HepG2 (cell line): ENCODE measurements around the gene DHX32. TPM values are rescaled to one million over a fixed set of nuclear protein-coding genes. Genes with fewer than 3 reads are reported as not detected.

Experiments used
- ATF7 ChIP-seq, 2 experiments: fragments of 450-650 bp in 1 of 2; sonication (generic) in 1 of 2; formaldehyde crosslinking in 1 of 2; IDR thresholded peaks; 2 replicates each; pipeline versions ENCODE4 v1.4.0 to v1.6.1; 2016 to 2020; ENCODE audit warnings: antibody characterized with exemption in 1 of 2, mild to moderate bottlenecking in 1 of 2, missing genetic modification reagents in 1 of 2
- CHD2 ChIP-seq: IDR thresholded peaks from 2 replicates; pipeline ENCODE4 v1.6.1; 2011; ENCODE audit warnings: low read depth, low read length, improper control_type of control experiment
- CREM ChIP-seq, 2 experiments: sonication (generic) in 1 of 2; formaldehyde crosslinking in 1 of 2; IDR thresholded peaks; 2 replicates each; pipeline versions ENCODE4 v1.4.0 to v1.6.1; 2016 to 2020; ENCODE audit warnings: antibody characterized with exemption in 1 of 2, mild to moderate bottlenecking in 1 of 2, missing genetic modification reagents in 1 of 2
- FOXO1 ChIP-seq: sonication (generic); formaldehyde crosslinking; IDR thresholded peaks from 2 replicates; pipeline ENCODE4 v1.4.0; 2020; ENCODE audit warnings: missing genetic modification reagents
- ISX ChIP-seq: sonication (generic); formaldehyde crosslinking; conservative IDR thresholded peaks from 2 replicates; pipeline ENCODE4 v1.5.0; 2020; ENCODE audit warnings: missing genetic modification reagents
- MYC ChIP-seq: sonication (generic); formaldehyde crosslinking; IDR thresholded peaks from 2 replicates; pipeline ENCODE4 v1.9.0; 2021; ENCODE audit warnings: missing genetic modification reagents, borderline replicate concordance
- PAWR ChIP-seq: sonication (generic); formaldehyde crosslinking; IDR thresholded peaks from 2 replicates; pipeline ENCODE4 v1.4.0; 2020; ENCODE audit warnings: missing genetic modification reagents, mild to moderate bottlenecking, borderline replicate concordance
- SP4 ChIP-seq: sonication (generic); formaldehyde crosslinking; IDR thresholded peaks from 2 replicates; pipeline ENCODE4 v1.8.1; 2023; ENCODE audit warnings: mild to moderate bottlenecking, missing genetic modification reagents
- SRF ChIP-seq: IDR thresholded peaks from 2 replicates; pipeline ENCODE4 v1.6.1; 2011; ENCODE audit warnings: mild to moderate bottlenecking, low read depth, low read length, moderate library complexity
- ZBTB10 ChIP-seq: sonication (generic); formaldehyde crosslinking; IDR thresholded peaks from 2 replicates; pipeline ENCODE4 v1.4.0; 2020; ENCODE audit warnings: missing genetic modification reagents, borderline replicate concordance
- ZFP62 ChIP-seq: sonication (generic); formaldehyde crosslinking; IDR thresholded peaks from 2 replicates; pipeline ENCODE4 v1.4.0; 2020; ENCODE audit warnings: missing genetic modification reagents
- ZNF20 ChIP-seq: sonication (generic); formaldehyde crosslinking; IDR thresholded peaks from 2 replicates; pipeline ENCODE4 v1.4.0; 2020; ENCODE audit warnings: mild to moderate bottlenecking, moderate library complexity, missing genetic modification reagents
- ZNF350 ChIP-seq: sonication (generic); formaldehyde crosslinking; IDR thresholded peaks from 2 replicates; pipeline ENCODE4 v1.4.0; 2020; ENCODE audit warnings: mild to moderate bottlenecking, low read depth, missing genetic modification reagents, borderline replicate concordance
- polyA plus RNA-seq, 8 experiments: library from polyadenylated mRNA; depleted of rRNA in 3 of 8; stranded (reverse) in 7 of 8; unstranded in 1 of 8; fragments of >200 nt; fragmentation: Illumina TruSeq in 4 of 8; extraction: Trizol in 4 of 8; gene quantifications; 2 replicates each; pipeline versions ENCODE4 v1.2.1 to v1.2.3, GENCODE V29; 2011 to 2016; ENCODE audit warnings: low read depth in 4 of 8, missing spikeins in 1 of 8, mixed read lengths in 1 of 8; ENCODE audit not compliant: insufficient read depth in 1 of 8
- total RNA-seq, 5 experiments: library from RNA; depleted of rRNA; stranded (reverse); fragments of >200 nt; fragmentation: Illumina TruSeq; extraction: Trizol; gene quantifications; 2 replicates each; pipeline ENCODE4 v1.2.3, GENCODE V29; 2016; ENCODE audit warnings: low read depth in 1 of 5
- TF ChIP-seq, protein P1 (sequence below), 2 experiments: sonication (generic) in 1 of 2; formaldehyde crosslinking in 1 of 2; IDR thresholded peaks; 2 replicates each; pipeline versions ENCODE4 v1.6.1 to v1.9.0; 2014 to 2022; ENCODE audit warnings: antibody characterized with exemption in 1 of 2, borderline replicate concordance in 1 of 2, inconsistent platforms in 1 of 2, low read depth in 1 of 2, missing genetic modification reagents in 1 of 2
- TF ChIP-seq, protein P2 (sequence below): sonication (generic); formaldehyde crosslinking; IDR thresholded peaks from 2 replicates; pipeline ENCODE4 v1.4.0; 2020; ENCODE audit warnings: missing genetic modification reagents, mild to moderate bottlenecking, borderline replicate concordance

The DHX32 gene
- total and polyA plus RNA-seq, 2 of the 13 experiments (the other 11 are each of a cell fraction or from before 2014, with no cell fraction given) = 15.5 to 16.5 TPM

GRCh38 chr10:125883211-125883610 is 2.1 kb upstream of the DHX32 start (continued):
- TF ChIP-seq, protein P1, sequence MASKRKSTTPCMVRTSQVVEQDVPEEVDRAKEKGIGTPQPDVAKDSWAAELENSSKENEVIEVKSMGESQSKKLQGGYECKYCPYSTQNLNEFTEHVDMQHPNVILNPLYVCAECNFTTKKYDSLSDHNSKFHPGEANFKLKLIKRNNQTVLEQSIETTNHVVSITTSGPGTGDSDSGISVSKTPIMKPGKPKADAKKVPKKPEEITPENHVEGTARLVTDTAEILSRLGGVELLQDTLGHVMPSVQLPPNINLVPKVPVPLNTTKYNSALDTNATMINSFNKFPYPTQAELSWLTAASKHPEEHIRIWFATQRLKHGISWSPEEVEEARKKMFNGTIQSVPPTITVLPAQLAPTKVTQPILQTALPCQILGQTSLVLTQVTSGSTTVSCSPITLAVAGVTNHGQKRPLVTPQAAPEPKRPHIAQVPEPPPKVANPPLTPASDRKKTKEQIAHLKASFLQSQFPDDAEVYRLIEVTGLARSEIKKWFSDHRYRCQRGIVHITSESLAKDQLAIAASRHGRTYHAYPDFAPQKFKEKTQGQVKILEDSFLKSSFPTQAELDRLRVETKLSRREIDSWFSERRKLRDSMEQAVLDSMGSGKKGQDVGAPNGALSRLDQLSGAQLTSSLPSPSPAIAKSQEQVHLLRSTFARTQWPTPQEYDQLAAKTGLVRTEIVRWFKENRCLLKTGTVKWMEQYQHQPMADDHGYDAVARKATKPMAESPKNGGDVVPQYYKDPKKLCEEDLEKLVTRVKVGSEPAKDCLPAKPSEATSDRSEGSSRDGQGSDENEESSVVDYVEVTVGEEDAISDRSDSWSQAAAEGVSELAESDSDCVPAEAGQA (IDR thresholded peaks at IDR 0.05; ENCODE audit: low read depth) = no peak
- TF ChIP-seq, protein P1 (CRISPR knock-in tag; IDR thresholded peaks at IDR 0.05; ENCODE audit: borderline replicate concordance) = no peak
- TF ChIP-seq ZBTB10 (CRISPR knock-in tag) (no peak), SP4 (CRISPR knock-in tag) (no peak), ZNF350 (CRISPR knock-in tag) (no peak), MYC (no peak), ZFP62 (CRISPR knock-in tag) (no peak), ISX (CRISPR knock-in tag) (no peak), PAWR (no peak), CHD2 (no peak), SRF (no peak), ZNF20 (no peak), FOXO1 (CRISPR knock-in tag) (no peak), CREM (IDR thresholded peaks at IDR 0.05) (no peak), CREM (CRISPR knock-in tag; IDR thresholded peaks at IDR 0.05) (no peak), ATF7 (IDR thresholded peaks at IDR 0.05) (no peak), ATF7 (CRISPR knock-in tag; IDR thresholded peaks at IDR 0.05) (no peak)
- TF ChIP-seq, protein P2, sequence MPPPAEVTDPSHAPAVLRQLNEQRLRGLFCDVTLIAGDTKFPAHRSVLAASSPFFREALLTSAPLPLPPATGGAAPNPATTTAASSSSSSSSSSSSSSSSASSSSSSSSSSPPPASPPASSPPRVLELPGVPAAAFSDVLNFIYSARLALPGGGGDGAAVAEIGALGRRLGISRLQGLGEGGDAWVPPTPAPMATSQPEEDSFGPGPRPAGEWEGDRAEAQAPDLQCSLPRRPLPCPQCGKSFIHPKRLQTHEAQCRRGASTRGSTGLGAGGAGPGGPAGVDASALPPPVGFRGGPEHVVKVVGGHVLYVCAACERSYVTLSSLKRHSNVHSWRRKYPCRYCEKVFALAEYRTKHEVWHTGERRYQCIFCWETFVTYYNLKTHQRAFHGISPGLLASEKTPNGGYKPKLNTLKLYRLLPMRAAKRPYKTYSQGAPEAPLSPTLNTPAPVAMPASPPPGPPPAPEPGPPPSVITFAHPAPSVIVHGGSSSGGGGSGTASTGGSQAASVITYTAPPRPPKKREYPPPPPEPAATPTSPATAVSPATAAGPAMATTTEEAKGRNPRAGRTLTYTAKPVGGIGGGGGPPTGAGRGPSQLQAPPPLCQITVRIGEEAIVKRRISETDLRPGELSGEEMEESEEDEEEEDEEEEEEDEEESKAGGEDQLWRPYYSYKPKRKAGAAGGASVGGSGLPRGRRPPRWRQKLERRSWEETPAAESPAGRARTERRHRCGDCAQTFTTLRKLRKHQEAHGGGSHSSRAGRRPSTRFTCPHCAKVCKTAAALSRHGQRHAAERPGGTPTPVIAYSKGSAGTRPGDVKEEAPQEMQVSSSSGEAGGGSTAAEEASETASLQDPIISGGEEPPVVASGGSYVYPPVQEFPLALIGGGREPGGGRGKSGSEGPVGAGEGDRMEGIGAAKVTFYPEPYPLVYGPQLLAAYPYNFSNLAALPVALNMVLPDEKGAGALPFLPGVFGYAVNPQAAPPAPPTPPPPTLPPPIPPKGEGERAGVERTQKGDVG (CRISPR knock-in tag) = no peak
